NCI-H1105 (cell line): ENCODE measurements around the gene PPTC7.
A peak's percentile ranks its signal among the peaks of the same experiment; 100 is the strongest.
"Not testable (repeated sequence)": the region's sequence is repeated elsewhere in the genome, so short reads cannot be mapped to it uniquely, and the experiment has no call there.

Experiments
- DNase-seq: peaks from one replicate; lab custom pipeline; 2025; lab: John Stamatoyannopoulos, UW

The PPTC7 gene

GRCh38 chr12:110585231-110585799 lies 2.2 kb upstream of the PPTC7 start:
- DNase-seq: no peak

- DNase-seq: peak; percentile 57
Measured at GRCh38 chr12:110582276-110583136, 612 bp downstream of the PPTC7 start.

GRCh38 chr12:110581931-110582275 lies 1.2 kb downstream of the PPTC7 start:
- DNase-seq: no peak

GRCh38 chr12:110579535-110580253 lies 3.4 kb downstream of the PPTC7 start:
- DNase-seq: no peak

GRCh38 chr12:110578694-110579534 lies 4.2 kb downstream of the PPTC7 start:
- no peak for DNase-seq

- DNase-seq: no peak
Measured at GRCh38 chr12:110577864-110578693, 5.0 kb downstream of the PPTC7 start.

GRCh38 chr12:110576504-110576903 lies 6.6 kb downstream of the PPTC7 start:
- no peak for DNase-seq

- DNase-seq: no peak
Measured at GRCh38 chr12:110575326-110575725, 7.8 kb downstream of the PPTC7 start.

- DNase-seq: not testable (repeated sequence)
Measured at GRCh38 chr12:110574717-110575230, 8.3 kb downstream of the PPTC7 start.

- no peak for DNase-seq
Measured at GRCh38 chr12:110574044-110574443, 9.1 kb downstream of the PPTC7 start.

- DNase-seq: not testable (repeated sequence)
Measured at GRCh38 chr12:110570798-110571197, 12.3 kb downstream of the PPTC7 start.

- not testable (repeated sequence) for DNase-seq
Measured at GRCh38 chr12:110569838-110570237, 13.3 kb downstream of the PPTC7 start.

GRCh38 chr12:110568752-110569151 lies 14.4 kb downstream of the PPTC7 start:
- no peak for DNase-seq

GRCh38 chr12:110566993-110567392 lies 16.1 kb downstream of the PPTC7 start:
- no peak for DNase-seq

GRCh38 chr12:110565894-110566871 lies 16.9 kb downstream of the PPTC7 start:
- DNase-seq: no peak

GRCh38 chr12:110564471-110564991 lies 18.6 kb downstream of the PPTC7 start:
- DNase-seq: no peak

- no peak for DNase-seq
Measured at GRCh38 chr12:110563702-110564470, 19.2 kb downstream of the PPTC7 start.

- not testable (repeated sequence) for DNase-seq
Measured at GRCh38 chr12:110562386-110562785, 20.7 kb downstream of the PPTC7 start.
